Neuron (in vitro differentiated cells): ENCODE results near the gene MIPOL1.

Source experiments
- H2AFZ ChIP-seq: one replicate; pipeline ENCODE4 v1.6.1; 2013; ENCODE audit warnings: low read depth, mild to moderate bottlenecking, inconsistent platforms, low read length, moderate library complexity
- H3K27me3 ChIP-seq: one replicate; pipeline ENCODE4 v1.6.1; 2013; ENCODE audit warnings: low read length; ENCODE audit not compliant: insufficient read depth
- H3K36me3 ChIP-seq: one replicate; pipeline ENCODE4 v1.6.1; 2013; ENCODE audit warnings: low read length; ENCODE audit not compliant: insufficient read depth
- H3K4me1 ChIP-seq: one replicate; pipeline ENCODE4 v1.6.1; 2013; ENCODE audit warnings: low read length; ENCODE audit not compliant: insufficient read depth
- H3K4me3 ChIP-seq: 2 replicates; pipeline ENCODE4 v1.5.1; 2013; ENCODE audit warnings: mild to moderate bottlenecking, low read length, moderate library complexity
- H3K9me3 ChIP-seq: one replicate; pipeline ENCODE4 v1.6.1; 2013; ENCODE audit warnings: low read length

MIPOL1 gene

GRCh38 chr14:37596790-37597472, 399.2 kb downstream of the MIPOL1 start:
- no peaks in the 10 kb centered on the region for H3K9me3 ChIP-seq
- H3K4me1 ChIP-seq: peaks cover 25% of the 10 kb centered on the region
- H3K4me3 ChIP-seq: no peak overlapping the region
- H2AFZ ChIP-seq: no peak overlapping the region
- H3K36me3 ChIP-seq: no peaks in the 10 kb centered on the region
- peaks cover 81% of the 10 kb centered on the region for H3K27me3 ChIP-seq

- H3K9me3 ChIP-seq: peaks cover 3% of the 10 kb centered on the region
- no peaks in the 10 kb centered on the region for H3K36me3 ChIP-seq
- H2AFZ ChIP-seq: no peak overlapping the region
- peak overlapping the region; percentile 47 for H3K4me3 ChIP-seq
- peaks cover 25% of the 10 kb centered on the region for H3K4me1 ChIP-seq
- peaks cover 81% of the 10 kb centered on the region for H3K27me3 ChIP-seq
Measured at GRCh38 chr14:37597538-37597913, 399.8 kb downstream of the MIPOL1 start.

- Histone ChIP-seq H3K36me3 (no peaks in the 10 kb centered on the region), H3K27me3 (peaks cover 81% of the 10 kb centered on the region), H3K4me3 (peak overlapping the region; percentile 47), H3K4me1 (peaks cover 25% of the 10 kb centered on the region), H3K9me3 (peaks cover 5% of the 10 kb centered on the region), H2AFZ (peak overlapping the region; percentile 74)
Measured at GRCh38 chr14:37597914-37598746, 400.4 kb downstream of the MIPOL1 start.

- peak overlapping the region; percentile 47 for H3K4me3 ChIP-seq
- H3K36me3 ChIP-seq: no peaks in the 10 kb centered on the region
- peaks cover 21% of the 10 kb centered on the region for H3K4me1 ChIP-seq
- H3K9me3 ChIP-seq: peaks cover 5% of the 10 kb centered on the region
- peak overlapping the region; percentile 74 for H2AFZ ChIP-seq
- H3K27me3 ChIP-seq: peaks cover 85% of the 10 kb centered on the region
Measured at GRCh38 chr14:37598747-37599506, 401.2 kb downstream of the MIPOL1 start.

GRCh38 chr14:37599507-37600368, 402.0 kb downstream of the MIPOL1 start:
- H3K36me3 ChIP-seq: no peaks in the 10 kb centered on the region
- peaks cover 19% of the 10 kb centered on the region for H3K4me1 ChIP-seq
- H2AFZ ChIP-seq: peak overlapping the region; percentile 66
- peak overlapping the region; percentile 47 for H3K4me3 ChIP-seq
- peaks cover 5% of the 10 kb centered on the region for H3K9me3 ChIP-seq
- H3K27me3 ChIP-seq: peaks cover 92% of the 10 kb centered on the region

GRCh38 chr14:37600880-37601741, 403.4 kb downstream of the MIPOL1 start:
- Histone ChIP-seq H3K27me3 (peaks cover 85% of the 10 kb centered on the region), H3K4me3 (no peak overlapping the region), H3K4me1 (peaks cover 13% of the 10 kb centered on the region), H3K36me3 (no peaks in the 10 kb centered on the region), H2AFZ (no peak overlapping the region), H3K9me3 (peaks cover 5% of the 10 kb centered on the region)

GRCh38 chr14:37601865-37602264, 404.1 kb downstream of the MIPOL1 start:
- H2AFZ ChIP-seq: no peak overlapping the region
- H3K4me3 ChIP-seq: no peak overlapping the region
- peaks cover 5% of the 10 kb centered on the region for H3K9me3 ChIP-seq
- H3K27me3 ChIP-seq: peaks cover 77% of the 10 kb centered on the region
- H3K36me3 ChIP-seq: no peaks in the 10 kb centered on the region
- H3K4me1 ChIP-seq: peaks cover 12% of the 10 kb centered on the region
